HUES6 (cell line): ENCODE measurements around the gene CYSRT1.

Experiments
- H3K27ac ChIP-seq: 2 replicates; pipeline ENCODE4 v1.7.0; 2013; ENCODE audit warnings: low read depth, mild to moderate bottlenecking, low read length, inconsistent platforms
- H3K27me3 ChIP-seq: 2 replicates; pipeline ENCODE4 v1.6.1; 2013; ENCODE audit warnings: low read length; ENCODE audit not compliant: control insufficient read depth, insufficient read depth
- H3K36me3 ChIP-seq: 2 replicates; pipeline ENCODE4 v1.6.1; 2013; ENCODE audit warnings: low read length; ENCODE audit not compliant: control insufficient read depth, insufficient read depth
- H3K4me1 ChIP-seq: 2 replicates; pipeline ENCODE4 v1.6.1; 2013; ENCODE audit warnings: low read length; ENCODE audit not compliant: control insufficient read depth, insufficient read depth
- H3K4me3 ChIP-seq: 2 replicates; pipeline ENCODE4 v1.5.1; 2013; ENCODE audit warnings: low read depth, low read length
- H3K9ac ChIP-seq: one replicate; pipeline ENCODE4 v1.6.1; 2013; ENCODE audit warnings: mild to moderate bottlenecking, low read length
- H3K9me3 ChIP-seq: 2 replicates; pipeline ENCODE4 v1.6.1; 2013; ENCODE audit warnings: low read depth, low read length; ENCODE audit not compliant: control insufficient read depth, insufficient read depth

Gene CYSRT1

DNA sequence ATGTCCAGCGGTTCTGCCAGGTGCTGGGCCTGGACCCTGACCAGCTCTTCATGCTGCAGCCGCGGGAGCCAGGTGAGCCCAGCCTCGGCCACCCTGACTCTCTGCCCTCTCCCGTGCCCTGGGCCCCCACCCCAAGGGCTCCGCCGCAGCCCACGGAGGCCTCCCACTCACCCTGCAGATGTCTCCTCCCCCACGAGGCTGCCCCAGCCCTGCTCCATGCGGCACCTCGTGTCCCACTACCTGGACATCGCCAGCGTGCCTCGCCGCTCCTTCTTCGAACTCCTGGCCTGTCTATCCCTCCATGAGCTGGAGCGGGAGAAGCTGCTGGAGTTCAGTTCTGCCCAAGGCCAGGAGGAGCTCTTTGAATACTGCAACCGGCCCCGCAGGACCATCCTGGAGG, 10.4 kb upstream of the CYSRT1 start:
- no peak overlapping the region for H3K4me3 ChIP-seq
- peaks cover 51% of the 10 kb centered on the region for H3K36me3 ChIP-seq

DNA sequence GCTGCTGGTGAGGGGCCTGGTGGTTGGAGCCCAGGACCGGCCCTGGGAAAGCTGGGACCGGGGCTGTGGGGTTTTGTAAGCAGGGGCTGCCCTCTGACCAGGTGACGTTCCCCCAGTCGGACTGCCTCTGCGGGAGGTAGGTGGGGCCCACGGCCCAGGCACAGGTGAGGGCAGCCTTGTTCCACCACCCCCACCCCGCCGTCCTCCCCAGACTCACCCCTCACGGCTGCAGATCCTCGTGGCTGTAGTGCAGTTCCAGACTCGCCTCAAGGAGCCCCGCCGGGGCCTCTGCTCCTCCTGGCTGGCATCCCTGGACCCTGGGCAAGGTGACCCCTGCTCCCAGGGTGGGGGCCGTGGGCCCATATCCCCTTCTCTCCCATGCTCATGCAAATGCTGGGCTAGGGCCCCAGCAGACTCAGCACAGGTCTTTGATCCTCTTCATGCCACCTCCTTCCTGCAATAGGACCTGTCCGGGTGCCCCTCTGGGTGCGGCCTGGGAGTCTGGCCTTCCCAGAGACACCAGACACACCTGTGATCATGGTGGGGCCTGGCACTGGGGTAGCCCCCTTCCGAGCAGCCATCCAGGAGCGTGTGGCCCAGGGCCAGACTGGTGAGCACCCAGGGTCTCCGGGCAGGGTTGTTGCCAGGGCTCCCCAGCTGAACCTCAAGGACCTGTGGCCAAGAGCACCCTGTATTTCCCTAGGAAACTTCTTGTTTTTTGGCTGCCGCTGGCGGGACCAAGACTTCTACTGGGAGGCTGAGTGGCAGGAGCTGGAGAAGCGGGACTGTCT, 9.6 kb upstream of the CYSRT1 start:
- Histone ChIP-seq H3K9me3 (no peaks in the 10 kb centered on the region), H3K4me1 (peaks cover 20% of the 10 kb centered on the region), H3K27me3 (no peaks in the 10 kb centered on the region), H3K27ac (no peak overlapping the region), H3K4me3 (no peak overlapping the region), H3K36me3 (peaks cover 45% of the 10 kb centered on the region), H3K9ac (no peak overlapping the region)

More for the DNA sequence above, 10.4 kb upstream of the CYSRT1 start:
- no peak overlapping the region for H3K27ac ChIP-seq
- H3K9ac ChIP-seq: no peak overlapping the region
- H3K9me3 ChIP-seq: no peaks in the 10 kb centered on the region
- H3K4me1 ChIP-seq: peaks cover 19% of the 10 kb centered on the region
- H3K27me3 ChIP-seq: no peaks in the 10 kb centered on the region

DNA sequence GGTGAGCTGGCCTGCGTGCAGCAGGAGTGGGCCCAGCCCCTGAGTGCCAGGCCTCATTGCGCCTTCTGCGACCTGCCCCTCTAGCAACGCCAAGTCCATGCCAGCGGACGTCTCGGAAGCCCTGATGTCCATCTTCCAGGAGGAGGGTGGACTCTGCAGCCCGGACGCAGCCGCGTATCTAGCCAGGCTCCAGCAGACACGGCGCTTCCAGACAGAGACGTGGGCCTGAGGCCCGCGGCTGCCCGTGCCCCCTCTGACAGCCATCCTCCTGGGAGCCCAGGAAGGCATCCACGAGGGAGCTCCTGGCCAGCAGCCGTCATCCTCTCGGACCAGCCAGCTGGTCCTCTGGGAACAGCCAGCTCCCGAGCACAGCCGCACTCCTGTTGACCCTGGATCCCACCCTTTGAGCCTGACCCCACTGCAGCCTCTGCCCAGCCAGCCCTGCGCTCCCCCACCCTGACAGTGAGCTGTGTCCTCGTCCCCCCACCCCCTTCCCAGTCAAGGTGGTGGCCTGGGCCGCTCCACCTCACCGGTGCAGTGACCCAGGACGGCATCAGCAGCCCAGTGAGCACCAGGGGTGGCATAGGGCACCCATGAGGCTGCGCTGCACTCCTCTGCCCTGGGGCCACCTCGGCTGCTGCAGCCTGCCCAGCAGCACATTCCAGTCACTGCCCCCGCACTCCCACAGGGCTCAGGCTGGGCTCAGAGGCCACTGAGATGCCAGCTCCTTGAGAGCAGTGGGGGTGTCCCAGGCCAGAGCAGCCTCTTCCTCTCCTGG, 8.6 kb upstream of the CYSRT1 start:
- Histone ChIP-seq H3K36me3 (peaks cover 44% of the 10 kb centered on the region), H3K9ac (no peak overlapping the region), H3K9me3 (no peaks in the 10 kb centered on the region), H3K4me3 (no peak overlapping the region), H3K27ac (no peak overlapping the region), H3K4me1 (peaks cover 22% of the 10 kb centered on the region), H3K27me3 (no peaks in the 10 kb centered on the region; the same call in 1 of the 2 replicates)

DNA sequence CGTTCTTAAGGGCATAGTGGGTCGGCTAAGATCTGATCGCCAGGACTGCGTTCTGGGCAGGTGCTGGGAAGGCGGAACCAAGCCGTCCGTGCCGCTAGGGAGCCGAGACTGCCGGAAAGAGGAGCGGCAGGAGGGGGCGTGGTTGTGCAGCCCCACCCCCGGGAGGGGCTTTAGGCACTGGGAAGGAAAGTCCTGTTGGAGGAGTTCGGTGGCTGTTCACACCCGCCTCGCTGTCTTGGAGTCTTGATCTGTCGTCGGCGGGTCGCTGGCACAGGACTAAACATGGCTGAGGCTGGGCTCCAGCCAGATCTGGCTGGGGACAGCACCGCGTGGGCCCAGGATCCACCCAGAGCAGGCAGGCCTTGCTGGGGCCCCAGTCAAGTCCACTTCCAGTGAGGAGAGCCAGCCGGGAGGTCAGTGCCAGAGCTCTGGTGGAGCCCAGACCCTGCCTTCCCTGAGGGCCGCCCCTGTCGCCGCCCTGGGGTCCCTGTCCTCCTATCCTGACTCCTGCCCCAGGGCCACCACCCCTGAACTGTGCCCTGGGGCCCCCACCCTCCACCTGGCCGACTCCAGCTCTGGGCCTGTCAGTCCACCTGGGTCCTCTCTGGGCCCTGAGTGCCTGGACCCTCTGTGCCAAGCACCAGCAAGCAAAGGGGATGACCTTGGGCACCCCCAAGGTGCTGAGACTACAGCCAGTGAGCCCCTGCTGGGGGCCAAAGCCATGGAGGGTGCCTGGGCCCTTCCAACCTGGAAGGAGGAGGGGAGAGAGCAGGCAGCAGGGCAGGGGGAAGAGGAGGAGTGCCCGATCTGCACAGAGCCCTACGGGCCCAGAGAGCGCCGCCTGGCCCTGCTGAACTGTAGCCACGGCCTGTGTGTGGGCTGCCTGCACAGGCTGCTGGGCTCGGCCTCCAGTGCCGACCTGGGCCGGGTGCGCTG, 7.4 kb upstream of the CYSRT1 start:
- Histone ChIP-seq H3K36me3 (peaks cover 42% of the 10 kb centered on the region), H3K27me3 (peaks cover 3% of the 10 kb centered on the region), H3K9me3 (no peaks in the 10 kb centered on the region), H3K4me1 (peaks cover 22% of the 10 kb centered on the region), H3K9ac (no peak overlapping the region), H3K4me3 (peak overlapping the region; percentile 18), H3K27ac (no peak overlapping the region)

DNA sequence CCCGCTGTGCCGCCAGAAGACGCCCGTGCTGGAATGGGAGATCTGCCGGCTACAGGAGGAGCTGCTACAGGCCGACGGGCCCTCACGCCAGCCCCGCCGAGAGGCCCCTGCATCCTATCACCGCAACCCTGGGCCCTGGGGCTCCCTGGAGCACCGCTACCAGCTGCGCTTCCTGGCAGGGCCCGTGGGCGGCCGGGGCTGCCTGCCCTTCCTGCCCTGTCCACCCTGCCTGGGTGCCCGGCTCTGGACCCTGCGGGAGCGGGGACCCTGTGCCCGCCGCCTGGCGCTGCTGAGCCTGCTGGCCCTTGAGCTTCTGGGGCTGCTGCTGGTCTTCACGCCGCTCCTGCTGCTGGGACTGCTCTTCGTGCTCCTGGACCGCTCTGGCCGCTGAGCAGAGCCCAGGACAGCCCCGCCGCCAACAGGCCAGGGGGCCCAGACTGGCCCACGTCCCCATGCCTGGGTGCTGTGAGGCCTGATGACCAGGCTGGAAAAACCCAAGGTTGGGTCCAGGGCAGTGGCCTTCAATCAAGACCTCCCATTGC, 6.7 kb upstream of the CYSRT1 start:
- Histone ChIP-seq H3K9ac (peak overlapping the region; percentile 6), H3K4me3 (no peak overlapping the region), H3K36me3 (peaks cover 35% of the 10 kb centered on the region), H3K9me3 (no peaks in the 10 kb centered on the region), H3K27me3 (peaks cover 9% of the 10 kb centered on the region), H3K27ac (no peak overlapping the region; the same call in 1 of the 2 replicates), H3K4me1 (peaks cover 28% of the 10 kb centered on the region)

DNA sequence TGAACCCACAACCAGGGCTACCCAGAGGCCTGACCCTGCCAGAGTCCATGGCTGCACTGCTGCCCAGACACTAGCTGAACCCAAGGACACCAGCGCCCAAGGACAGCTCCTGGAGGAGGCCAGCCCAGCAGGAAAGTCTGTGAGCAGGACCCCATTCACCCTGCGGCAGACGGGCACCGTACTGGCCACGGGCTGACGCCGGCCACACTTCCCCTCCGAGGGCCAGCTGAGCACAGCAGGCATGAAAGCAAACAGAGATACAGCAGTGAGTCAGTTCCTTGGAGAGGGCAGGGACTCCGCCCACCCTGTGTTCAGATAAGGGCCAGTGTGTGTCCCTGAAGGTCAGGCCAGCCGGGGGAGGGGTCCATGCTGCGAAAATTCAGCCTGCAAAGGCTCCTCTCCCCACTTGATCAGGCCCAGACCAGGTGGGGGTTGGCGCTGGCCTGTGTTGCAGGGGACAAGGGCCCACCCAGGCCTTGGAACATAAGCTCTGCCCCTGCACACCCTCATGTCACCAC, 6.2 kb upstream of the CYSRT1 start:
- H3K36me3 ChIP-seq: peaks cover 30% of the 10 kb centered on the region
- no peak overlapping the region for H3K9ac ChIP-seq
- H3K4me1 ChIP-seq: peaks cover 28% of the 10 kb centered on the region
- H3K27ac ChIP-seq: no peak overlapping the region; the same call in 1 of the 2 replicates
- no peak overlapping the region for H3K4me3 ChIP-seq
- no peaks in the 10 kb centered on the region for H3K9me3 ChIP-seq
- peaks cover 9% of the 10 kb centered on the region for H3K27me3 ChIP-seq

DNA sequence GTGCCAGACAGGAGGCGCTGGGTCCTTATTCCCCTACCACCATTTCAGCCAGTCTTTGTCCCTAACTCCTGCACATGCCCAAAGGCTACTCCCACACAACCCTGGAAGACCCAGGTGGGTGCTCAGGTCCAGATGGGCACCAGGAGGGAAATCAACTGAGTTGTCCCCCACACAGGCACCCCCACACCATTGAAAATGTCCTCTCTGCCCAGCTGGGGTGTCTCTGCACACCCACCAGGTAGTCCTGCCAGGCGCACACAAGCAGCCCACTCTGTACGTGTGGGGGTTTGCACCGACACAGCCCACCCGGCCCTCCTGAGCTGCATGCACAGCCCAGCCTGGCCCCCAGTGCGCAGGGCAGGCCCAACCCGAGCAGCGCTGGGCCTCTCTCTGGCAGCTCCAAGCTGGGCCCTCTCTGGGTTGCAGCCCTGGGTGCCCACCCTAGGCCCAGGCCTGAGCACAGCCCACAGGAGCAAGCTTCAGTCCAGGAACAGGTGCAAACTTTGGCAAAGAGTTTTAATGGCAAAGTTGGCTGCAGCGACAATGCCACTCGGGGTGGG, 5.1 kb upstream of the CYSRT1 start:
- Histone ChIP-seq H3K4me1 (peaks cover 28% of the 10 kb centered on the region), H3K27ac (no peak overlapping the region), H3K4me3 (no peak overlapping the region), H3K27me3 (peaks cover 9% of the 10 kb centered on the region), H3K9me3 (no peaks in the 10 kb centered on the region), H3K9ac (no peak overlapping the region), H3K36me3 (peaks cover 24% of the 10 kb centered on the region)

DNA sequence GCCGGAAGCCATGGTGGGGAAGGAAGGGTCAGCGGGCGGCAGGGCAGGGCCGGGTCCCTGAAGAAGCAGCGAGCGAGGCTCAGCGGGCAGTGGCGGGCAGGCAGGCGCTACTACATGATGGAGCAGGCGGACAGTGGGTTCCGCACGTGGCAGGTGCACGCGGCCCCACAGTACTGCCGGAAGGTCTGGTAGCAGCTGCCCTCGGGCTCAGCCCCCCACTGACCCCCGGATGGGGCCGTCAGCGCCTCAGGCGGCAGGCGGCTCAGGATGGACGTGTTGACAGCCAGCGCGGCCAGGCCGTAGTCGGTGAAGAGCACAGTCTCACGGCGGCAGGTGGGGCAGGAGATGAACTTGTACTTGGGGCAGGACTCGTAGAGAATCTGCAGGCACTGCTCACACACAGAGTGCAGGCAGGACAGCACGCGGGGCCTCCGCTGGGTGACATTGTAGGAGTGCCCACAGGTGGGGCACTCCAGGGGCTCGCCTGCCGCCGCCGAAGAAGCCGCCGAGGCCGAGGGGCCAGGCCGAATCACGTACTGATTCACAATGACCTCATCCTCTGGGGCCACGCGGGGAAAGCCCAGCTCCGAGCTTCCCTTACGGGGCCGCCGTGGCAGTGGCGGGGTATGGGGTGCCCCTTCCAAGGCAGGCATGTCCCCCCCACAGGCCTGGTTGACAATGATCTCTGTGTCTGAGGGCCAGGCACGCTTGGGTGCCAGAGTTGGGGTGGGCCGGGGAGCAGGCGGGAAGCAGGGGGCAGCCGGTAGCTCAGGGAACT, 4.5 kb upstream of the CYSRT1 start:
- Histone ChIP-seq H3K9ac (no peak overlapping the region), H3K9me3 (no peaks in the 10 kb centered on the region), H3K27ac (no peak overlapping the region), H3K4me3 (no peak overlapping the region), H3K36me3 (peaks cover 18% of the 10 kb centered on the region), H3K4me1 (peaks cover 28% of the 10 kb centered on the region), H3K27me3 (peaks cover 9% of the 10 kb centered on the region)

DNA sequence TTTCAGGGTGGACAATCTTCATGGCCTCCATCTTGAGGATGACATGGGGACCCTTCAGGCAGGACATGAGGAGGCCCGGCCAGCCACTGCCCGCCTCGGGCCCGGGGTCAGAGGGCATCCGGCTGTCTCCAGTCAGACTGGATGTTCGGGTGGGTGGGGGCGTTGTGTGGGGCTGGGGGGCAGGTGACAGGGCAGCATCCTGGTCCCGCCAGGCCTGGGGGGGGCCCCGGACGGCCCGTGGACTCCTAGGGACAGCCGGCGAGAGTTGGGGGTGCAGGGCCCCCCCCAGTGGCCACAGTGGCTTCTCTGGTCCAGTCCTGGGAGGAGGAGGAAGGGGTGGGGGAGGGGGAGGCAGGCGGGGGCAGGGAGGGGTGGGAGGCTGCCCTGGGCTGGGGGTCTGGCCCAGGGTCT, 3.9 kb upstream of the CYSRT1 start:
- Histone ChIP-seq H3K27ac (no peak overlapping the region), H3K9ac (no peak overlapping the region), H3K36me3 (peaks cover 12% of the 10 kb centered on the region), H3K4me1 (peaks cover 28% of the 10 kb centered on the region), H3K4me3 (peak overlapping the region; percentile 60; the same call in 1 of the 2 replicates), H3K9me3 (no peaks in the 10 kb centered on the region), H3K27me3 (peaks cover 9% of the 10 kb centered on the region)
